ENCODE data around the gene PDHB. TPM values are rescaled to one million over a fixed set of nuclear protein-coding genes. Genes with fewer than 3 reads are reported as not detected.

PDHB gene
- total and polyA plus RNA-seq, 2 of the 13 experiments (the other 11 are each of a cell fraction or from before 2014, with no cell fraction given) = 108 to 153 TPM

GRCh38 chr3:58433400-58434167 is at the start of gene PDHB (continued):
- TF ChIP-seq, protein P1, sequence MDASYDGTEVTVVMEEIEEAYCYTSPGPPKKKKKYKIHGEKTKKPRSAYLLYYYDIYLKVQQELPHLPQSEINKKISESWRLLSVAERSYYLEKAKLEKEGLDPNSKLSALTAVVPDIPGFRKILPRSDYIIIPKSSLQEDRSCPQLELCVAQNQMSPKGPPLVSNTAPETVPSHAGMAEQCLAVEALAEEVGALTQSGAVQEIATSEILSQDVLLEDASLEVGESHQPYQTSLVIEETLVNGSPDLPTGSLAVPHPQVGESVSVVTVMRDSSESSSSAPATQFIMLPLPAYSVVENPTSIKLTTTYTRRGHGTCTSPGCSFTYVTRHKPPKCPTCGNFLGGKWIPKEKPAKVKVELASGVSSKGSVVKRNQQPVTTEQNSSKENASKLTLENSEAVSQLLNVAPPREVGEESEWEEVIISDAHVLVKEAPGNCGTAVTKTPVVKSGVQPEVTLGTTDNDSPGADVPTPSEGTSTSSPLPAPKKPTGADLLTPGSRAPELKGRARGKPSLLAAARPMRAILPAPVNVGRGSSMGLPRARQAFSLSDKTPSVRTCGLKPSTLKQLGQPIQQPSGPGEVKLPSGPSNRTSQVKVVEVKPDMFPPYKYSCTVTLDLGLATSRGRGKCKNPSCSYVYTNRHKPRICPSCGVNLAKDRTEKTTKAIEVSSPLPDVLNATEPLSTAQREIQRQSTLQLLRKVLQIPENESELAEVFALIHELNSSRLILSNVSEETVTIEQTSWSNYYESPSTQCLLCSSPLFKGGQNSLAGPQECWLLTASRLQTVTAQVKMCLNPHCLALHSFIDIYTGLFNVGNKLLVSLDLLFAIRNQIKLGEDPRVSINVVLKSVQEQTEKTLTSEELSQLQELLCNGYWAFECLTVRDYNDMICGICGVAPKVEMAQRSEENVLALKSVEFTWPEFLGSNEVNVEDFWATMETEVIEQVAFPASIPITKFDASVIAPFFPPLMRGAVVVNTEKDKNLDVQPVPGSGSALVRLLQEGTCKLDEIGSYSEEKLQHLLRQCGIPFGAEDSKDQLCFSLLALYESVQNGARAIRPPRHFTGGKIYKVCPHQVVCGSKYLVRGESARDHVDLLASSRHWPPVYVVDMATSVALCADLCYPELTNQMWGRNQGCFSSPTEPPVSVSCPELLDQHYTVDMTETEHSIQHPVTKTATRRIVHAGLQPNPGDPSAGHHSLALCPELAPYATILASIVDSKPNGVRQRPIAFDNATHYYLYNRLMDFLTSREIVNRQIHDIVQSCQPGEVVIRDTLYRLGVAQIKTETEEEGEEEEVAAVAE (CRISPR knock-in tag; IDR thresholded peaks at IDR 0.05; ENCODE audit: borderline replicate concordance) = peak; percentile 85
- TF ChIP-seq SPEN (CRISPR knock-in tag; IDR thresholded peaks at IDR 0.05; ENCODE audit: low read depth) (peak; percentile 86), SMC3 (IDR thresholded peaks at IDR 0.05; ENCODE audit: low read length) (no peak), HOXA3 (CRISPR knock-in tag; IDR thresholded peaks at IDR 0.05) (peak; percentile 90), ZNF839 (CRISPR knock-in tag; IDR thresholded peaks at IDR 0.05; ENCODE audit: borderline replicate concordance) (peak; percentile 94), NCOA2 (CRISPR knock-in tag; IDR thresholded peaks at IDR 0.05) (peak; percentile 84), KDM6A (CRISPR knock-in tag; IDR thresholded peaks at IDR 0.05; ENCODE audit: low read depth) (no peak), ZNF496 (CRISPR knock-in tag; IDR thresholded peaks at IDR 0.05; ENCODE audit: insufficient replicate concordance) (no peak), MIER2 (CRISPR knock-in tag; IDR thresholded peaks at IDR 0.05) (no peak), DRAP1 (CRISPR knock-in tag; IDR thresholded peaks at IDR 0.05) (no peak; the same call in 1 of the 2 replicates), PHF8 (CRISPR knock-in tag; IDR thresholded peaks at IDR 0.05) (peak; percentile 99)
- TF ChIP-seq, protein P2, sequence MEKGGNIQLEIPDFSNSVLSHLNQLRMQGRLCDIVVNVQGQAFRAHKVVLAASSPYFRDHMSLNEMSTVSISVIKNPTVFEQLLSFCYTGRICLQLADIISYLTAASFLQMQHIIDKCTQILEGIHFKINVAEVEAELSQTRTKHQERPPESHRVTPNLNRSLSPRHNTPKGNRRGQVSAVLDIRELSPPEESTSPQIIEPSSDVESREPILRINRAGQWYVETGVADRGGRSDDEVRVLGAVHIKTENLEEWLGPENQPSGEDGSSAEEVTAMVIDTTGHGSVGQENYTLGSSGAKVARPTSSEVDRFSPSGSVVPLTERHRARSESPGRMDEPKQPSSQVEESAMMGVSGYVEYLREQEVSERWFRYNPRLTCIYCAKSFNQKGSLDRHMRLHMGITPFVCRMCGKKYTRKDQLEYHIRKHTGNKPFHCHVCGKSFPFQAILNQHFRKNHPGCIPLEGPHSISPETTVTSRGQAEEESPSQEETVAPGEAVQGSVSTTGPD (CRISPR knock-in tag; IDR thresholded peaks at IDR 0.05) = peak; percentile 37; the same call in 1 of the 2 replicates
- TF ChIP-seq, protein P3, sequence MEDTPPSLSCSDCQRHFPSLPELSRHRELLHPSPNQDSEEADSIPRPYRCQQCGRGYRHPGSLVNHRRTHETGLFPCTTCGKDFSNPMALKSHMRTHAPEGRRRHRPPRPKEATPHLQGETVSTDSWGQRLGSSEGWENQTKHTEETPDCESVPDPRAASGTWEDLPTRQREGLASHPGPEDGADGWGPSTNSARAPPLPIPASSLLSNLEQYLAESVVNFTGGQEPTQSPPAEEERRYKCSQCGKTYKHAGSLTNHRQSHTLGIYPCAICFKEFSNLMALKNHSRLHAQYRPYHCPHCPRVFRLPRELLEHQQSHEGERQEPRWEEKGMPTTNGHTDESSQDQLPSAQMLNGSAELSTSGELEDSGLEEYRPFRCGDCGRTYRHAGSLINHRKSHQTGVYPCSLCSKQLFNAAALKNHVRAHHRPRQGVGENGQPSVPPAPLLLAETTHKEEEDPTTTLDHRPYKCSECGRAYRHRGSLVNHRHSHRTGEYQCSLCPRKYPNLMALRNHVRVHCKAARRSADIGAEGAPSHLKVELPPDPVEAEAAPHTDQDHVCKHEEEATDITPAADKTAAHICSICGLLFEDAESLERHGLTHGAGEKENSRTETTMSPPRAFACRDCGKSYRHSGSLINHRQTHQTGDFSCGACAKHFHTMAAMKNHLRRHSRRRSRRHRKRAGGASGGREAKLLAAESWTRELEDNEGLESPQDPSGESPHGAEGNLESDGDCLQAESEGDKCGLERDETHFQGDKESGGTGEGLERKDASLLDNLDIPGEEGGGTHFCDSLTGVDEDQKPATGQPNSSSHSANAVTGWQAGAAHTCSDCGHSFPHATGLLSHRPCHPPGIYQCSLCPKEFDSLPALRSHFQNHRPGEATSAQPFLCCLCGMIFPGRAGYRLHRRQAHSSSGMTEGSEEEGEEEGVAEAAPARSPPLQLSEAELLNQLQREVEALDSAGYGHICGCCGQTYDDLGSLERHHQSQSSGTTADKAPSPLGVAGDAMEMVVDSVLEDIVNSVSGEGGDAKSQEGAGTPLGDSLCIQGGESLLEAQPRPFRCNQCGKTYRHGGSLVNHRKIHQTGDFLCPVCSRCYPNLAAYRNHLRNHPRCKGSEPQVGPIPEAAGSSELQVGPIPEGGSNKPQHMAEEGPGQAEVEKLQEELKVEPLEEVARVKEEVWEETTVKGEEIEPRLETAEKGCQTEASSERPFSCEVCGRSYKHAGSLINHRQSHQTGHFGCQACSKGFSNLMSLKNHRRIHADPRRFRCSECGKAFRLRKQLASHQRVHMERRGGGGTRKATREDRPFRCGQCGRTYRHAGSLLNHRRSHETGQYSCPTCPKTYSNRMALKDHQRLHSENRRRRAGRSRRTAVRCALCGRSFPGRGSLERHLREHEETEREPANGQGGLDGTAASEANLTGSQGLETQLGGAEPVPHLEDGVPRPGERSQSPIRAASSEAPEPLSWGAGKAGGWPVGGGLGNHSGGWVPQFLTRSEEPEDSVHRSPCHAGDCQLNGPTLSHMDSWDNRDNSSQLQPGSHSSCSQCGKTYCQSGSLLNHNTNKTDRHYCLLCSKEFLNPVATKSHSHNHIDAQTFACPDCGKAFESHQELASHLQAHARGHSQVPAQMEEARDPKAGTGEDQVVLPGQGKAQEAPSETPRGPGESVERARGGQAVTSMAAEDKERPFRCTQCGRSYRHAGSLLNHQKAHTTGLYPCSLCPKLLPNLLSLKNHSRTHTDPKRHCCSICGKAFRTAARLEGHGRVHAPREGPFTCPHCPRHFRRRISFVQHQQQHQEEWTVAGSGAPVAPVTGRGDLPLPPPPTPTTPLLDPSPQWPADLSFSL (CRISPR knock-in tag; IDR thresholded peaks at IDR 0.05) = 0 out of 2 replicates have a peak, but pooled peaks have one; percentile 40
- TF ChIP-seq, protein P4, sequence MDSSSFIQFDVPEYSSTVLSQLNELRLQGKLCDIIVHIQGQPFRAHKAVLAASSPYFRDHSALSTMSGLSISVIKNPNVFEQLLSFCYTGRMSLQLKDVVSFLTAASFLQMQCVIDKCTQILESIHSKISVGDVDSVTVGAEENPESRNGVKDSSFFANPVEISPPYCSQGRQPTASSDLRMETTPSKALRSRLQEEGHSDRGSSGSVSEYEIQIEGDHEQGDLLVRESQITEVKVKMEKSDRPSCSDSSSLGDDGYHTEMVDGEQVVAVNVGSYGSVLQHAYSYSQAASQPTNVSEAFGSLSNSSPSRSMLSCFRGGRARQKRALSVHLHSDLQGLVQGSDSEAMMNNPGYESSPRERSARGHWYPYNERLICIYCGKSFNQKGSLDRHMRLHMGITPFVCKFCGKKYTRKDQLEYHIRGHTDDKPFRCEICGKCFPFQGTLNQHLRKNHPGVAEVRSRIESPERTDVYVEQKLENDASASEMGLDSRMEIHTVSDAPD (CRISPR knock-in tag; IDR thresholded peaks at IDR 0.05) = peak; percentile 77; the same call in 1 of the 2 replicates

All from HepG2 (cell line).